ENCODE data around the gene WRAP73. TPM values are rescaled to one million over a fixed set of nuclear protein-coding genes. Genes with fewer than 3 reads are reported as not detected.

The WRAP73 gene
- total RNA-seq, 2 donors from 2014 or later: 24.8 to 25.9 TPM

GRCh38 chr1:3600354-3600753 lies 49.5 kb downstream of the WRAP73 start:
- peaks cover 8% of the 10 kb centered on the region for H3K4me1 Mint-ChIP-seq
- no peak overlapping the region for H3K27ac Mint-ChIP-seq
- H3K36me3 Mint-ChIP-seq (ENCODE audit: low read depth): peaks cover 3% of the 10 kb centered on the region
- no peaks in the 10 kb centered on the region for H3K9me3 ChIP-seq (ENCODE audit: control insufficient read depth, low read length, poor library complexity, severe bottlenecking)
- ATAC-seq (no peak), DNase-seq (no peak)
- no peak overlapping the region for H3K4me3 Mint-ChIP-seq
- H3K27me3 Mint-ChIP-seq: peaks cover 4% of the 10 kb centered on the region

- H3K27ac Mint-ChIP-seq: no peak overlapping the region
- H3K4me3 Mint-ChIP-seq: no peak overlapping the region
- peaks cover 4% of the 10 kb centered on the region for H3K27me3 Mint-ChIP-seq
- DNase-seq: no peak
- no peak for ATAC-seq
- peaks cover 8% of the 10 kb centered on the region for H3K4me1 Mint-ChIP-seq
- H3K9me3 ChIP-seq (ENCODE audit: control insufficient read depth, low read length, poor library complexity, severe bottlenecking): no peaks in the 10 kb centered on the region
- peaks cover 3% of the 10 kb centered on the region for H3K36me3 Mint-ChIP-seq (ENCODE audit: low read depth)
Measured at GRCh38 chr1:3599816-3600215, 50.1 kb downstream of the WRAP73 start.

GRCh38 chr1:3599286-3599811 lies 50.6 kb downstream of the WRAP73 start:
- DNase-seq (no peak), ATAC-seq (no peak)
- H3K4me1 Mint-ChIP-seq: peaks cover 8% of the 10 kb centered on the region
- H3K36me3 Mint-ChIP-seq (ENCODE audit: low read depth): peaks cover 3% of the 10 kb centered on the region
- peaks cover 4% of the 10 kb centered on the region for H3K27me3 Mint-ChIP-seq
- no peaks in the 10 kb centered on the region for H3K9me3 ChIP-seq (ENCODE audit: control insufficient read depth, low read length, poor library complexity, severe bottlenecking)
- H3K4me3 Mint-ChIP-seq: no peak overlapping the region
- H3K27ac Mint-ChIP-seq: no peak overlapping the region

- peak overlapping the region; percentile 3 for H3K4me3 Mint-ChIP-seq
- no peak for ATAC-seq
- peaks cover 3% of the 10 kb centered on the region for H3K36me3 Mint-ChIP-seq (ENCODE audit: low read depth)
- H3K4me1 Mint-ChIP-seq: peaks cover 8% of the 10 kb centered on the region
- peaks cover 4% of the 10 kb centered on the region for H3K27me3 Mint-ChIP-seq
- H3K9me3 ChIP-seq (ENCODE audit: control insufficient read depth, low read length, poor library complexity, severe bottlenecking): no peaks in the 10 kb centered on the region
- no peak overlapping the region for H3K27ac Mint-ChIP-seq
- no peak for DNase-seq
Measured at GRCh38 chr1:3598522-3599285, 51.2 kb downstream of the WRAP73 start.

GRCh38 chr1:3598051-3598491 lies 51.8 kb downstream of the WRAP73 start:
- peak overlapping the region; percentile 11 for H3K27ac Mint-ChIP-seq
- peaks cover 3% of the 10 kb centered on the region for H3K36me3 Mint-ChIP-seq (ENCODE audit: low read depth)
- peaks cover 8% of the 10 kb centered on the region for H3K4me1 Mint-ChIP-seq
- ATAC-seq (no peak), DNase-seq (no peak)
- peaks cover 4% of the 10 kb centered on the region for H3K27me3 Mint-ChIP-seq
- H3K4me3 Mint-ChIP-seq: peak overlapping the region; percentile 86
- H3K9me3 ChIP-seq (ENCODE audit: control insufficient read depth, low read length, poor library complexity, severe bottlenecking): no peaks in the 10 kb centered on the region

- peak overlapping the region; percentile 11 for H3K27ac Mint-ChIP-seq
- peaks cover 8% of the 10 kb centered on the region for H3K4me1 Mint-ChIP-seq
- peak overlapping the region; percentile 86 for H3K4me3 Mint-ChIP-seq
- peaks cover 4% of the 10 kb centered on the region for H3K27me3 Mint-ChIP-seq
- H3K9me3 ChIP-seq (ENCODE audit: control insufficient read depth, low read length, poor library complexity, severe bottlenecking): no peaks in the 10 kb centered on the region
- DNase-seq (no peak), ATAC-seq (peak; percentile 48)
- H3K36me3 Mint-ChIP-seq (ENCODE audit: low read depth): peaks cover 3% of the 10 kb centered on the region
Measured at GRCh38 chr1:3597599-3597964, 52.3 kb downstream of the WRAP73 start.

- Mint-ChIP-seq H3K4me1 (peaks cover 8% of the 10 kb centered on the region), H3K27me3 (peaks cover 4% of the 10 kb centered on the region), H3K36me3 (ENCODE audit: low read depth) (peaks cover 3% of the 10 kb centered on the region), H3K4me3 (peak overlapping the region; percentile 86), H3K27ac (peak overlapping the region; percentile 11)
- H3K9me3 ChIP-seq (ENCODE audit: control insufficient read depth, low read length, poor library complexity, severe bottlenecking): no peaks in the 10 kb centered on the region
- no peak for DNase-seq
- ATAC-seq: no peak
Measured at GRCh38 chr1:3596663-3597598, 53.0 kb downstream of the WRAP73 start.

GRCh38 chr1:3595949-3596348 lies 54.0 kb downstream of the WRAP73 start:
- DNase-seq (no peak), ATAC-seq (no peak)
- no peaks in the 10 kb centered on the region for H3K9me3 ChIP-seq (ENCODE audit: control insufficient read depth, low read length, poor library complexity, severe bottlenecking)
- H3K4me1 Mint-ChIP-seq: peaks cover 8% of the 10 kb centered on the region
- peaks cover 3% of the 10 kb centered on the region for H3K36me3 Mint-ChIP-seq (ENCODE audit: low read depth)
- peaks cover 4% of the 10 kb centered on the region for H3K27me3 Mint-ChIP-seq
- H3K4me3 Mint-ChIP-seq: no peak overlapping the region
- H3K27ac Mint-ChIP-seq: no peak overlapping the region

GRCh38 chr1:3594706-3595377 lies 55.1 kb downstream of the WRAP73 start:
- peaks cover 4% of the 10 kb centered on the region for H3K27me3 Mint-ChIP-seq
- ATAC-seq (no peak), DNase-seq (no peak)
- H3K27ac Mint-ChIP-seq: no peak overlapping the region
- H3K4me3 Mint-ChIP-seq: no peak overlapping the region
- no peaks in the 10 kb centered on the region for H3K9me3 ChIP-seq (ENCODE audit: control insufficient read depth, low read length, poor library complexity, severe bottlenecking)
- peaks cover 3% of the 10 kb centered on the region for H3K36me3 Mint-ChIP-seq (ENCODE audit: low read depth)
- peaks cover 8% of the 10 kb centered on the region for H3K4me1 Mint-ChIP-seq

GRCh38 chr1:3593745-3594144 lies 56.2 kb downstream of the WRAP73 start:
- no peak for ATAC-seq

GRCh38 chr1:3593334-3593733 lies 56.6 kb downstream of the WRAP73 start:
- peaks cover 11% of the 10 kb centered on the region for H3K4me1 Mint-ChIP-seq
- no peak for ATAC-seq
- no peak overlapping the region for H3K4me3 Mint-ChIP-seq
- no peaks in the 10 kb centered on the region for H3K27me3 Mint-ChIP-seq
- H3K27ac Mint-ChIP-seq: no peak overlapping the region
- no peaks in the 10 kb centered on the region for H3K9me3 ChIP-seq (ENCODE audit: control insufficient read depth, low read length, poor library complexity, severe bottlenecking)
- no peak for DNase-seq
- H3K36me3 Mint-ChIP-seq (ENCODE audit: low read depth): peaks cover 3% of the 10 kb centered on the region

More at GRCh38 chr1:3593745-3594144, 56.2 kb downstream of the WRAP73 start:
- Mint-ChIP-seq H3K4me1 (peaks cover 11% of the 10 kb centered on the region), H3K27me3 (no peaks in the 10 kb centered on the region), H3K4me3 (no peak overlapping the region), H3K27ac (no peak overlapping the region), H3K36me3 (ENCODE audit: low read depth) (peaks cover 3% of the 10 kb centered on the region)
- H3K9me3 ChIP-seq (ENCODE audit: control insufficient read depth, low read length, poor library complexity, severe bottlenecking): no peaks in the 10 kb centered on the region
- DNase-seq: no peak

- Mint-ChIP-seq H3K36me3 (ENCODE audit: low read depth) (no peaks in the 10 kb centered on the region), H3K27ac (no peak overlapping the region), H3K4me3 (no peak overlapping the region), H3K4me1 (peaks cover 3% of the 10 kb centered on the region), H3K27me3 (no peaks in the 10 kb centered on the region)
- ATAC-seq: no peak
- no peak for DNase-seq
- no peaks in the 10 kb centered on the region for H3K9me3 ChIP-seq (ENCODE audit: control insufficient read depth, low read length, poor library complexity, severe bottlenecking)
Measured at GRCh38 chr1:3590951-3591865, 58.7 kb downstream of the WRAP73 start.
